Measurements from ENCODE around the gene CHCHD4.

GRCh38 chr3:14146381-14147065 is 21.9 kb upstream of the CHCHD4 start:
- no peak for TF ChIP-seq SIN3A (IDR thresholded peaks at IDR 0.05; ENCODE audit: borderline replicate concordance, insufficient read depth, low read depth, low read length)
- TF ChIP-seq, protein P1, sequence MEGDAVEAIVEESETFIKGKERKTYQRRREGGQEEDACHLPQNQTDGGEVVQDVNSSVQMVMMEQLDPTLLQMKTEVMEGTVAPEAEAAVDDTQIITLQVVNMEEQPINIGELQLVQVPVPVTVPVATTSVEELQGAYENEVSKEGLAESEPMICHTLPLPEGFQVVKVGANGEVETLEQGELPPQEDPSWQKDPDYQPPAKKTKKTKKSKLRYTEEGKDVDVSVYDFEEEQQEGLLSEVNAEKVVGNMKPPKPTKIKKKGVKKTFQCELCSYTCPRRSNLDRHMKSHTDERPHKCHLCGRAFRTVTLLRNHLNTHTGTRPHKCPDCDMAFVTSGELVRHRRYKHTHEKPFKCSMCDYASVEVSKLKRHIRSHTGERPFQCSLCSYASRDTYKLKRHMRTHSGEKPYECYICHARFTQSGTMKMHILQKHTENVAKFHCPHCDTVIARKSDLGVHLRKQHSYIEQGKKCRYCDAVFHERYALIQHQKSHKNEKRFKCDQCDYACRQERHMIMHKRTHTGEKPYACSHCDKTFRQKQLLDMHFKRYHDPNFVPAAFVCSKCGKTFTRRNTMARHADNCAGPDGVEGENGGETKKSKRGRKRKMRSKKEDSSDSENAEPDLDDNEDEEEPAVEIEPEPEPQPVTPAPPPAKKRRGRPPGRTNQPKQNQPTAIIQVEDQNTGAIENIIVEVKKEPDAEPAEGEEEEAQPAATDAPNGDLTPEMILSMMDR (IDR thresholded peaks at IDR 0.05): no peak
- no peak for TF ChIP-seq REST (IDR thresholded peaks at IDR 0.05; ENCODE audit: insufficient read depth in 1 of 2, low read depth in 2 of 2, low read length in 1 of 2)

Data from Panc1 (cell line).